Measurements from ENCODE around the gene PIWIL4.

GRCh38 chr11:94664346-94664745, 97.2 kb downstream of the PIWIL4 start:
- no peak for TF ChIP-seq EP300 (IDR thresholded peaks at IDR 0.05; ENCODE audit: borderline replicate concordance in 1 of 2, low read depth in 1 of 2, low read length in 1 of 2)
- no peak for TF ChIP-seq SMC3 (IDR thresholded peaks at IDR 0.05; ENCODE audit: low read depth, low read length)
- no peak for TF ChIP-seq EZH2phosphoT487 (IDR thresholded peaks at IDR 0.05; ENCODE audit: borderline replicate concordance, low read depth)
- TF ChIP-seq, protein P1, sequence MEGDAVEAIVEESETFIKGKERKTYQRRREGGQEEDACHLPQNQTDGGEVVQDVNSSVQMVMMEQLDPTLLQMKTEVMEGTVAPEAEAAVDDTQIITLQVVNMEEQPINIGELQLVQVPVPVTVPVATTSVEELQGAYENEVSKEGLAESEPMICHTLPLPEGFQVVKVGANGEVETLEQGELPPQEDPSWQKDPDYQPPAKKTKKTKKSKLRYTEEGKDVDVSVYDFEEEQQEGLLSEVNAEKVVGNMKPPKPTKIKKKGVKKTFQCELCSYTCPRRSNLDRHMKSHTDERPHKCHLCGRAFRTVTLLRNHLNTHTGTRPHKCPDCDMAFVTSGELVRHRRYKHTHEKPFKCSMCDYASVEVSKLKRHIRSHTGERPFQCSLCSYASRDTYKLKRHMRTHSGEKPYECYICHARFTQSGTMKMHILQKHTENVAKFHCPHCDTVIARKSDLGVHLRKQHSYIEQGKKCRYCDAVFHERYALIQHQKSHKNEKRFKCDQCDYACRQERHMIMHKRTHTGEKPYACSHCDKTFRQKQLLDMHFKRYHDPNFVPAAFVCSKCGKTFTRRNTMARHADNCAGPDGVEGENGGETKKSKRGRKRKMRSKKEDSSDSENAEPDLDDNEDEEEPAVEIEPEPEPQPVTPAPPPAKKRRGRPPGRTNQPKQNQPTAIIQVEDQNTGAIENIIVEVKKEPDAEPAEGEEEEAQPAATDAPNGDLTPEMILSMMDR (IDR thresholded peaks at IDR 0.05), result no peak
- TF ChIP-seq ELF1 (IDR thresholded peaks at IDR 0.05), result no peak
- TF ChIP-seq RAD21 (IDR thresholded peaks at IDR 0.05; ENCODE audit: low read length), result no peak
- no peak for TF ChIP-seq RXRA (IDR thresholded peaks at IDR 0.05; ENCODE audit: borderline replicate concordance, low read depth)

Data from SK-N-SH (cell line).